Left ventricle myocardium inferior (tissue), 1 donor: ENCODE results near the gene TFR2. TPM values are rescaled to one million over a fixed set of nuclear protein-coding genes. Genes with fewer than 3 reads are reported as not detected.
A peak's percentile ranks its signal among the peaks of the same experiment; 100 is the strongest.

ENCODE experiments used
- DNase-seq: peaks from one replicate; pipeline ENCODE4 v3.0.0-alpha.2; 2020
- H3K27ac ChIP-seq: fragments of 200-600 bp; replicated peaks from 2 replicates; pipeline ENCODE4 v1.8.0; 2021
- H3K27me3 ChIP-seq: fragments of 200-600 bp; 2 replicates; pipeline ENCODE4 v1.8.0; 2021; ENCODE audit warnings: low read depth
- H3K36me3 ChIP-seq: fragments of 200-600 bp; 2 replicates; pipeline ENCODE4 v1.8.0; 2021
- H3K4me1 ChIP-seq: fragments of 200-600 bp; 2 replicates; pipeline ENCODE4 v1.8.0; 2021
- H3K4me3 ChIP-seq: fragments of 200-600 bp; 2 replicates; pipeline ENCODE4 v1.8.0; 2021; ENCODE audit warnings: mild to moderate bottlenecking, moderate library complexity
- H3K9me3 ChIP-seq: fragments of 200-600 bp; replicated peaks from 2 replicates; pipeline ENCODE4 v1.8.0; 2021
- intact Hi-C: fragments of 100-400 bp; cut with micrococcal nuclease; formaldehyde crosslinking; loops from one replicate; pipeline ENCODE4 v1.11.0; 2022
- long read RNA-seq: library from polyadenylated mRNA; unstranded; transcript quantifications from one replicate; pipeline ENCODE4 v2.0.0, GENCODE V29; 2021
- total RNA-seq: library from RNA; stranded (reverse); fragmentation: NEBNext Ultra II Directional; extraction: Animal tissue kit (Norgen Biotek cat#: 25700); gene quantifications from one replicate; pipeline ENCODE4 v1.2.1, GENCODE V29; 2021
- TF ChIP-seq, protein P1 (sequence below): fragments of 200-600 bp; IDR thresholded peaks from 2 replicates; pipeline ENCODE4 v1.8.0; 2021; ENCODE audit warnings: antibody characterized with exemption, mild to moderate bottlenecking, borderline replicate concordance
- donor health status: DM: no; HTN: yes; CAD: no; lungs with severe emphysema.

Gene TFR2
- total RNA-seq, result 0.25 TPM
- long read RNA-seq, result 0 reads

DNA sequence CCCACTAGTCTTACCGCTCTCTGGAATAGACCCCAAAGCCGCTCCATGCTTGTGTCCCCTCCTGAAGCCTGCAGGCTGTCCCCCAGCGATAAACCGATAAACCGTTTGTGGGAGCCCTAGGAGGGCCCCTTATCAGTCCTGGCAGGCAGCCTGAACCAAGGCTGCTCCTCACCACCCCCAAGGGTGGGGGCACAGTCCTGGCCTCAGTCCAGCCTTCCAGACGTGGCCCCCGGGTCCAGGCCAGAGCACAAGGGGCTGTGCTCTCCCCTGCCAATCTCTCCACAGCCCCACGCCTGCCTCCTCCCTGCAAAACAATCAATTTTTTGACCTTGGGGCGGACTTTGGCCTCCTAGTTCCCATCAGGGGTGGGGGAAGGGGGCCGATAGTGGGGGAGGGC lies at the start of gene TFR2:
TSS of gene TFR2 (minus strand) at position 90 of the 397 bp plus-strand sequence. CDS start at position 47, 43 bp downstream.
- H3K36me3 ChIP-seq, result no peaks in the 10 kb centered on the region
- no peak within 1 kb of the TSS for H3K27ac ChIP-seq
- peaks cover 96% of the 10 kb centered on the region for H3K27me3 ChIP-seq
- TF ChIP-seq, protein P1, sequence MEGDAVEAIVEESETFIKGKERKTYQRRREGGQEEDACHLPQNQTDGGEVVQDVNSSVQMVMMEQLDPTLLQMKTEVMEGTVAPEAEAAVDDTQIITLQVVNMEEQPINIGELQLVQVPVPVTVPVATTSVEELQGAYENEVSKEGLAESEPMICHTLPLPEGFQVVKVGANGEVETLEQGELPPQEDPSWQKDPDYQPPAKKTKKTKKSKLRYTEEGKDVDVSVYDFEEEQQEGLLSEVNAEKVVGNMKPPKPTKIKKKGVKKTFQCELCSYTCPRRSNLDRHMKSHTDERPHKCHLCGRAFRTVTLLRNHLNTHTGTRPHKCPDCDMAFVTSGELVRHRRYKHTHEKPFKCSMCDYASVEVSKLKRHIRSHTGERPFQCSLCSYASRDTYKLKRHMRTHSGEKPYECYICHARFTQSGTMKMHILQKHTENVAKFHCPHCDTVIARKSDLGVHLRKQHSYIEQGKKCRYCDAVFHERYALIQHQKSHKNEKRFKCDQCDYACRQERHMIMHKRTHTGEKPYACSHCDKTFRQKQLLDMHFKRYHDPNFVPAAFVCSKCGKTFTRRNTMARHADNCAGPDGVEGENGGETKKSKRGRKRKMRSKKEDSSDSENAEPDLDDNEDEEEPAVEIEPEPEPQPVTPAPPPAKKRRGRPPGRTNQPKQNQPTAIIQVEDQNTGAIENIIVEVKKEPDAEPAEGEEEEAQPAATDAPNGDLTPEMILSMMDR, result no peak
- H3K4me3 ChIP-seq, result no peak within 1 kb of the TSS
- intact Hi-C loops, result no loop called here
- H3K4me1 ChIP-seq, result no peaks in the 10 kb centered on the region
- H3K9me3 ChIP-seq, result no peaks in the 10 kb centered on the region
- no peak for DNase-seq

- TF ChIP-seq, protein P1, result no peak
- Histone ChIP-seq H3K4me1 (peaks cover 63% of the 10 kb centered on the region), H3K4me3 (no peak overlapping the region), H3K9me3 (no peaks in the 10 kb centered on the region), H3K36me3 (peaks cover 48% of the 10 kb centered on the region), H3K27me3 (no peaks in the 10 kb centered on the region), H3K27ac (no peak overlapping the region)
- DNase-seq, result peak; percentile 17
- intact Hi-C loops, result loop anchor here (10.0 kb wide), 1 partner anchor 105 kb away; the partner anchor contains the start of genes FBXO24 and LRCH4
Observed at GRCh38 chr7:100689230-100690135, 48.1 kb upstream of the TFR2 start.

DNA sequence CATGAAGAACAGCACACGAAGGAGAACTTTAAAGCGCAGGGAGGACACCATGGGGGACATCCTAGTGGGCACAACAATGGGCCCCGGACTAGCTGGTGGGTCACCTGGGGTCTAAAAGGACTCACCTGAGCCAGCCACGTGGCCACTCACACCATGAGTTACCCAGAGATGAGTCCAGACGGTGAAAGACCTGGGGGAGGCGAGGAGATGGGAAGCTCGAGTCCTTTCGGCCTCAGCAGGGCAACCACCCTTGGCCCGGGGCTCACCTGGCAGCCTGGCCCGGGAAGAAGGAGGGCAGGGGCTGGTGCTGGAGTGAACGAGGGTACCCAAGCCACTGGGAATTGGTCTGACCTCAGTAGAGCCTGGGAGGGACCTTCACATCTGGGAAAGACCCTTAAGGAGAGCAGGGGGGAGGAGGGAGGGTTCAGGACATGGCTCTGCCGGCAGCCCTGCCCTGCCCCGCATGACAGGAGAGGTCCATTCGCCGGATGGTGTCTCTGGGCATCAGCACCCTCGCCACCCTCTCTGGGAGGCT lies 47.0 kb upstream of the TFR2 start:
- Histone ChIP-seq H3K27ac (no peak overlapping the region), H3K4me1 (peaks cover 59% of the 10 kb centered on the region), H3K36me3 (peaks cover 59% of the 10 kb centered on the region), H3K4me3 (no peak overlapping the region), H3K9me3 (no peaks in the 10 kb centered on the region), H3K27me3 (no peaks in the 10 kb centered on the region)
- intact Hi-C loops, result no loop called here
- TF ChIP-seq, protein P1, result no peak
- no peak for DNase-seq

DNA sequence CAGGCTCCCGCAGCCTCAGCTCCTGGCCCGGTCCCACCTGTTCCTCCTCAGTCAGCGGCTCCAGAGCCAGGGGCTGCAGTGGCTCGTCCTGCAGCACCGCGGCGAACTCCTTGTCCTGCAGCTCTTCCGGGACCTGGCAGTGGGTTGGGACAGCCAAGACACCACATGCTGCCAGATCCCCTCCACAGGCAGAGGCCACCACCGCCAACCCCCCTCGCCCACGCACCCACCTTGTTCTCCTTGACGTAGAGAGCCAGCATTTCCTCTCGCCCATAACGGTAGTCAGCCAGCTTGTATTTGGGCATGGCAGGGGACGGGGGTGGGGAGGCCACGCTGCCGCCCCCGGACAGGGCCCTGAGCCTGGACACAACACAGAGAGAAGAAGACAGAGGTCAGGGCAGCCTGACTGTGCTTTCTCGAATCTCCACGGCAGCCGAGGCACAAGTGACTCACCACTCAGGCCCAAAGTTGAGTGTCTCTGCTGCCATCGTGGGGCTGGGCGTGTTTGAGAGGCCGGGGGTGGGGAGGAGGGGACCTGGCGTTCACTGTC lies 46.5 kb upstream of the TFR2 start:
- H3K27ac ChIP-seq, result no peak overlapping the region
- intact Hi-C loops, result no loop called here
- H3K36me3 ChIP-seq, result peaks cover 65% of the 10 kb centered on the region
- peaks cover 53% of the 10 kb centered on the region for H3K4me1 ChIP-seq
- no peaks in the 10 kb centered on the region for H3K9me3 ChIP-seq
- no peaks in the 10 kb centered on the region for H3K27me3 ChIP-seq
- DNase-seq, result no peak
- TF ChIP-seq, protein P1, result no peak
- no peak overlapping the region for H3K4me3 ChIP-seq

DNA sequence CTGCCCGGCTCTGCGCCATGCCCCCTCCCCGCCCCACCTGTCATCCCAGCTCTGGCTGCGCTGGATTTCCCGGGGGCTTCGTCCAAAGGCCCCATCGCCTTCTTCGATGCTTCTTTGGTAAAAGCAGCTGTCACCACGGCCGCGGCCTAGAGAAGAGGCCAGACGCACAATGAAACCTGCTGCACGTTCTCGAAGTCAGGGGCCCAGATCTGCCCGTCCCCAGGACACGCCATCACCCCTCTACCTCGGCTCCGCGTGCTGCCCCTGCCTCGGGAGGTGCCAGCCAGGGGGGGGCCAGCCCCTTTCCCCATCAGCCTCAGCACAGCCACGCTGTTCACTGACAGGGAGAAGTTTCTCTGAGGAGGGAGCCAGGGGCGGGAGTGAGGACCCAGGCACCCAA lies 45.9 kb upstream of the TFR2 start:
- DNase-seq, result no peak
- TF ChIP-seq, protein P1, result no peak
- Histone ChIP-seq H3K4me1 (peaks cover 47% of the 10 kb centered on the region), H3K4me3 (no peak overlapping the region), H3K27me3 (no peaks in the 10 kb centered on the region), H3K36me3 (peaks cover 70% of the 10 kb centered on the region), H3K27ac (no peak overlapping the region), H3K9me3 (no peaks in the 10 kb centered on the region)
- intact Hi-C loops, result no loop called here
